ENCODE data around the gene KIAA0232. TPM values are rescaled to one million over a fixed set of nuclear protein-coding genes. Genes with fewer than 3 reads are reported as not detected.

KIAA0232 gene, protein sequence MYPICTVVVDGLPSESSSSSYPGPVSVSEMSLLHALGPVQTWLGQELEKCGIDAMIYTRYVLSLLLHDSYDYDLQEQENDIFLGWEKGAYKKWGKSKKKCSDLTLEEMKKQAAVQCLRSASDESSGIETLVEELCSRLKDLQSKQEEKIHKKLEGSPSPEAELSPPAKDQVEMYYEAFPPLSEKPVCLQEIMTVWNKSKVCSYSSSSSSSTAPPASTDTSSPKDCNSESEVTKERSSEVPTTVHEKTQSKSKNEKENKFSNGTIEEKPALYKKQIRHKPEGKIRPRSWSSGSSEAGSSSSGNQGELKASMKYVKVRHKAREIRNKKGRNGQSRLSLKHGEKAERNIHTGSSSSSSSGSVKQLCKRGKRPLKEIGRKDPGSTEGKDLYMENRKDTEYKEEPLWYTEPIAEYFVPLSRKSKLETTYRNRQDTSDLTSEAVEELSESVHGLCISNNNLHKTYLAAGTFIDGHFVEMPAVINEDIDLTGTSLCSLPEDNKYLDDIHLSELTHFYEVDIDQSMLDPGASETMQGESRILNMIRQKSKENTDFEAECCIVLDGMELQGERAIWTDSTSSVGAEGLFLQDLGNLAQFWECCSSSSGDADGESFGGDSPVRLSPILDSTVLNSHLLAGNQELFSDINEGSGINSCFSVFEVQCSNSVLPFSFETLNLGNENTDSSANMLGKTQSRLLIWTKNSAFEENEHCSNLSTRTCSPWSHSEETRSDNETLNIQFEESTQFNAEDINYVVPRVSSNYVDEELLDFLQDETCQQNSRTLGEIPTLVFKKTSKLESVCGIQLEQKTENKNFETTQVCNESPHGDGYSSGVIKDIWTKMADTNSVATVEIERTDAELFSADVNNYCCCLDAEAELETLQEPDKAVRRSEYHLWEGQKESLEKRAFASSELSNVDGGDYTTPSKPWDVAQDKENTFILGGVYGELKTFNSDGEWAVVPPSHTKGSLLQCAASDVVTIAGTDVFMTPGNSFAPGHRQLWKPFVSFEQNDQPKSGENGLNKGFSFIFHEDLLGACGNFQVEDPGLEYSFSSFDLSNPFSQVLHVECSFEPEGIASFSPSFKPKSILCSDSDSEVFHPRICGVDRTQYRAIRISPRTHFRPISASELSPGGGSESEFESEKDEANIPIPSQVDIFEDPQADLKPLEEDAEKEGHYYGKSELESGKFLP (N-terminal part only)
- 35.0 TPM for total RNA-seq

DNA sequence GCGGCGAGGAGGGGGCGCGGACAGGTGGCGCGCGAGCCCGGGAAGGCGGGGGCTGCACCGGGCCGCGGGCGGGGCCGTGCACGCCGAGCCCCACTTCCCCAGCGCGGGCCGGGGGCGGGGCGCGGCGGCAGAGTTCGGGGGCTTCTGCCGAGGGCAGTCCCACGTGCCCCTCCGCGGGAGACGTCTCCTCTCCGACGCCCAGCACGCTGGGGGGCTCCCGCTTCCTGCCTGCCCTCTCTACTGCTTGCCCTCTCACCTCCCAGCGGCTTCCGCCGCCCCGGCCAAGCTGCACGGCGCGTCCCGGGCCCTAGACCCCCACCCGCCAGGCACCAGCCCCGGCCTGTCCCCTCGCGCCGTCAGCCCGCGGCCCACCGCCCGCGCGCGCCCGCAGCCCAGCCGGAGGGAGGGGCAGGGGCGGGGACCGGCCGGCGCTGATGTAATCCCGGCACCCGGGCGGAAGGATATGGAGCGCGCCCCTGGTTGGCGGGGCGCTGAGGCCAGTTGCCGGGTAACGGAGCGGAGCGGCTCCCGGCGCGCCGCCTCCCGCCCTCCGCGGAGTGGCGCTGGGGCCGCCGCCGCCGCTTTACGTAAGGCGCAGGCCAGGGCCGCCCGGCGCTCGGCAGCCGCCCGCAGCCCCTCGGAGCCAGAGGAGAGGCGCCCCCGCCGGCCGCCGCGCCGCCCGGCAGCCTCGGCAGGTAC is at the start of gene KIAA0232:
Gene KIAA0232 (plus strand): TSS at position 581 of the 699 bp plus-strand sequence. CDS start 41,727 bp downstream, outside the sequence.
- DNase-seq (ENCODE audit: low spot score) = peak; percentile 93

DNA sequence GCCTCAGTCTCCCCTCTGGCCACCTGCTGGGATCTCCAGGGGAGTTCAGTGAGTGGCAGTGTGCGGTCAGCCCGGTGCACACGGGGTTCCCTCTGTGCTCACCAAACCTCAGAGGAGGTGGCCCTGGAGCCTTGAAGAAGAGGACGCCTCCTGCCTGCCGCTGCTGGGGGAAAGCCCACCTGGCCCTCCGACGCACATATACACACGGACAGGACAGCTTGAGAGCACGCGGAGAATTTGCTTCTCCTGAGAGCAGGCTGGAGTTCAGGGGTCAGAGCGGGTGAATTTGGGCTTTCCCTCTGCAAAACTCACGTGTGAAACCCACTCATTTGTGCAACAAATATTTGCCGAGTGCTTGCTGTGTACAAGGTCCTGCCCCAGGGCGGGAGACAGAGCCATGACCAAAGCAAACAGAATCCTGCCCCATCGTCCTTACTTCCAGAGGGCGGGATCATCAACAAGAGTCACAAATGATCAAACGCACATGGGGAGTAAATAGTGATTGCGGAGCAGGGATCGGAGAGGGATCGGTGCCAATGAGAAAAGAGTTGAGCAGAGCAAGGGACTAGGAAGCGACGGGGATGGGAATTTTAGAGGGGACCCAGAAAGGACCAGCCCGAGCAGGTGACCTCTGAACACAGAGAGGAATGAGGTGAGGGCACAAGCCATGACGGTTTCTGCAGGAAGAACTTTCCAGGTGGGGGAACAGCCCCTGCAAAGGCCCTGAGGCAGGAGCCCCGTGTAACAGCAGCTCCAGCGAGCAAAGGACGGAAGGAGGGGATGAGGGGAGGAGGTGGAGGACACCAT is 49.0 kb upstream of the KIAA0232 start:
- no peak for DNase-seq (ENCODE audit: low spot score)

DNA sequence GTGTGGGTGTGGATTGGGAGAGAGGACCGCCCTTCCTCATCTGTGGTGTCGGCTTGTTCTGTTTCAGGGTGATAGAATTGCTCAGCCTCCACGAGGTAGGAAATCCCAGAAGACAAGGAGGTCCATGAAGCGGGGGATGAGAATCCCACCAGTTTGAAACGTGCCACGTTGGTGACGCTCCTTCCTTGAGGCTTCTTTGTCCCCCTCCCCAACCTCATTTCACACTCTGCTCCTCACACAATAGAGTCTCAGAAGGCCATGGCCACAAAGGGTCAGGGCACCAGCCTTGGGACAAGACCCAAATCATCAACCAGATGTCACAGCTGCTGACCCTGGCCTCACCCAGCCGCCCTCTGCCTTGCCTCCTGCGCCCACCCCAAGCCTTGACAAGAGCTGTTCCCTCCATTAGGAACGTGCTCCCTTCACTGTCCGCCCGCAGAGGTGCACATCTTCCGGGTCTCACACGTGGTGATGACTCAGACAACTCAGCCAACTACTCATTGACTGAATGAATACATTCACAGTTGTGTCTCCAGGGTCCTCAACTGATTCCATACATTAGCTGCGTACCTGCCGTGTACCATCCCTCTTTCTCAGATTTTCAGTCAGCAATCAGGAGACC is 48.3 kb upstream of the KIAA0232 start:
- DNase-seq (ENCODE audit: low spot score) = no peak

DNA sequence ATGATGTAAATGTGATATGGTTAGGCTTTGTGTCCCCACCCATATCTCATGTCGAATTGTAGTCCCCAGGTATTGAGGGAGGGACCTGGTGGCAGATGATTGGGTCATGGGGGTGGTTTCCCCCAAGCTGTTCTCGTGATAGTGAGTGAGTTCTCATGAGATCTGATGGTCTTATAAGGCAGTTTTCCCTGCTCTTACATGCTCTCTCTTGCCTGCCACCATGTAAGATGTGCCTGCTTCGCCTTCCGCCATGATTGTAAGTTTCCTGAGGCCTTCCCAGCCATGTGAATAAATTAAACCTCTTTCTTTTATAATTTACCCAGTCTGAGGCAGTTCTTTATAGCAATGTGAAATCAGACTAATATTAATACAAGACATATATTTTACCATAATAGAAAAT is 42.6 kb upstream of the KIAA0232 start:
- no peak for DNase-seq (ENCODE audit: low spot score)

DNA sequence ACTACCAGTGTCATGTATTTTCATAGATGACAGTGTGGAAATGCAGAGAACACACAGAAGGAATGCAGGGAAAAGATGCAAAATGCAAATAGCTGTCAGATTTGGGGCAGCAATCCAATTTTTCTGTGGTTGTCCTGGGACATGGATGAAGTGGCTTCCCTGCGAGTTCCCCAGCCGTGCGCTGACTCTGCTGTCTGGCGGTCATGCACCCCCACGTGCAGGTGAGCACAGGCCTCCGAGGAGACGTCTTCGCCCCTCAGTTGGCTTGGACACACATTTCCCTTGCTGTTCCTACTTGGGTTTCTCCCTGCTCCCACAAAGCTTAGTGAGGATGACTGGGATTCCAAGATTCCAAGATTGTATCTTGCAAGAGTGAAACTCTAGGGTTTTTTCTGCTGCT is 42.2 kb upstream of the KIAA0232 start:
- no peak for DNase-seq (ENCODE audit: low spot score)

DNA sequence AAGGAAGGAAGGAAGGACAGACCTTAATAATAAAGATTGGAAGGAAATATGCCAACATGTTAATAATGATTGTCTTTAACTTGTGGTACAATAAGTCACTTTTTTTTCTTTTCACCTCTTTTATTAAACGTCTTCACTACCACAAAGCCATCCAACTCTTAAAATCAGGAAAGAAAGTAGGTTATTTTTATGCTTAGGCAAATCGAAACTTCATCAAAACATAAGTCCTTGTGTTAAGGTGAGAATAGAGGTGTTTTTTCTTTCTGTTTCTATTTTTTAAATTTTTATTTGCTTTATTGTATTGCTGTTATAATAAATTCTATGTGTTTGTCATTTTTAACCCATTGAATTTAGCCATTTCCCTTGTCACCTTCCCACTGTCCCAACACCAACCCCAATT is 40.0 kb upstream of the KIAA0232 start:
- DNase-seq (ENCODE audit: low spot score) = no peak

DNA sequence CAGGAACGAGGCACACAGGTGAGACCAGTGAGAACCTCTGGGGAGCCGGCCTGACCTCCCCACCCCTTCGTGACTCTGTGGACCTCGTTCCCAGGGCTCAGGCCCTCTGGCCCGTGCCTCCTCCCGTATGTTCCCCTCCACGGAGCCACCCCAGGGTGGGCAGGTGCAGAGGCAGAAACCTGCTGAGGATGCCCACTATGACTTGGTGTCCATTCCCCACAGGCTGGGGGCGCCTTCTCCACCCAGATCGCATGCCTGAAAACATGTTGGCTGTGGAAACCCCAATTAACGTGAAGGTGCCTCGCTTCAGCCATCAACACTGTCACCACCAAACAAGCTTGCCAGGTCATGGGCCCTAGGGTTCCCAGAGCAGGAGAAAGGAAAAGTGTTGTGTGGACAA is 39.5 kb upstream of the KIAA0232 start:
- no peak for DNase-seq (ENCODE audit: low spot score)

DNA sequence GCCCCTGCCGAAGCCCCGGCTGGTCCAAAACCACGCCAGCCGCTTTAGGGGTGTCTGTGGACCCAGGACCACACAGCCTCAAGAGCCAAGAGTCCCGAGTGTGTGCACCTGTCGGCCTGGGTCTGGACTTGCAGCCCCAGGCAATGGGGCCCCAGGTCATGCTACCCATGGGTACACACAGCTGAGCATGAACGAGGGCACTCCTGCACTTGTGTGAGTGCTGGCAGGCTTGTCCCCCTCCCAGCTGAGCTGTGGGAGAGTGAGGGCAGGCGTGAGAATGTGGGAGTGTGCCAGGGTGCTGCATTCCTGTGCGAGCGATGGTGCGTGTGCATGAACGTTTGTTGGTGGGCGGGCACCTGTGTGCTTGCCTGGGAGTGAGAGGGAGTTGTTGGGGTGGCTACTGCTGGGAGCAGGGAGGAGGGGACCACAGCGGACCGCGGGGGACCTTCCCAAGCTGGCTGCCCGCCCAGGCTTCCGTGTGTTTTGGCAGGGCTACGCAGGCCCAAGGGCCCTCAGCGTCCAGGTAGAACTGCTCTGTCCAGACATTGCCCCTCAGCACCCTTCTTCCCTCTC is 35.7 kb upstream of the KIAA0232 start:
- peak; percentile 71 for DNase-seq (ENCODE audit: low spot score)

DNA sequence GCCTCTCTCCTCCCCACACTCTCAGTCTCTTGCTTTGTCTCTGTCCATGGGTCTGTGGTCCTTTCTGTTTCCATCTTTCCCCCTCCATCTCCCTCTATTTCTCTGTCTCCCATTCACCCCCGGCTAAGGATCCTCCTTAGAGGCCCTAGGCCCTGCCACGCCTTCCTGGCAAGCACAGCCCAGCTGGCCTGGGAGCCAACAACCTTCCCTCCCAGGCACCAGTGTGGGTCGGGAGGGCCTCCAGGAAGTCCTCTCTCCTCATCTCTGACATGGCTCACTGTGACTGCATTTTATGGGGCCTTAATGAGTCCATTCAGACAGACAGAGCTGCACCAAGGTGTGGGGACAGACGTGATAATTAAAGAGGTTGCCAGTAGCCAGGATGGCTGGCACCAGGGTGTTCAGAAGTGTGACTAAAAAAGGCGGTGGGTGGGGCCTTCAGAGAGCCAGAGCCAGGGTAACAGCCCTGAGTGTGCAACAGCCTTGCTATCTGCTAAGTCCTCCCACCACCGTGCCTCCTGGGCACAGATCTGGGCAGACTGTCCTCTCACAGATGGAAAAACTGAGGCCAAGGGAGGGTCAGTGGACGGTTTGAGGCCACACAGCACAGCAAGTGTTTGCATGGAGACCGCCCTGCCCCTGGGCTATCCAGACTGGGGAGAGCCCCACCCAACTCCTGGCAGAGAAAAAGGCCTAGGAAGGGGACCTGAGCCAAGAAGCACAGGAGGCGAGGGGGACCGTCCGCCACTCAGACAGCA is 35.1 kb upstream of the KIAA0232 start:
- DNase-seq (ENCODE audit: low spot score) = peak; percentile 58

DNA sequence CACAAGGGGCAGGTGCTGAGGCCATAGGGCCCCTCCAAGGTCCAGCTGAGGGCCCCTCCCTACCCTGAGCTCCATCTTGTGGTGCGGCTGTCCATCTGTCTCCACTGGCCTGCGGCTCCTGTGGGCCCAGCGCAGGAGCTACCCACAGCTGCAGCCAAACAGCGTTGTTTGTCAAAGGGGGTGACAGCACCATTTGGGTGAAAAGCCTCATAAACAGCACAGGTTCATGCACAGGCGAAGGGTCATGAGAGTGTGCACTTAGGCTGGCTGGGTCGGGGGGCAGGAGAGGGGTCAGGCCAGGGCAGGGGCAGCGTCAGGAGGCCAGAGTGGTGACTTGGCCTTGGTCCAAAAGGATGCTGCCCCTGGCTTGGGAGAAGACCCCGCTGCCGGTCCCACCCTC is 34.2 kb upstream of the KIAA0232 start:
- DNase-seq (ENCODE audit: low spot score) = no peak

DNA sequence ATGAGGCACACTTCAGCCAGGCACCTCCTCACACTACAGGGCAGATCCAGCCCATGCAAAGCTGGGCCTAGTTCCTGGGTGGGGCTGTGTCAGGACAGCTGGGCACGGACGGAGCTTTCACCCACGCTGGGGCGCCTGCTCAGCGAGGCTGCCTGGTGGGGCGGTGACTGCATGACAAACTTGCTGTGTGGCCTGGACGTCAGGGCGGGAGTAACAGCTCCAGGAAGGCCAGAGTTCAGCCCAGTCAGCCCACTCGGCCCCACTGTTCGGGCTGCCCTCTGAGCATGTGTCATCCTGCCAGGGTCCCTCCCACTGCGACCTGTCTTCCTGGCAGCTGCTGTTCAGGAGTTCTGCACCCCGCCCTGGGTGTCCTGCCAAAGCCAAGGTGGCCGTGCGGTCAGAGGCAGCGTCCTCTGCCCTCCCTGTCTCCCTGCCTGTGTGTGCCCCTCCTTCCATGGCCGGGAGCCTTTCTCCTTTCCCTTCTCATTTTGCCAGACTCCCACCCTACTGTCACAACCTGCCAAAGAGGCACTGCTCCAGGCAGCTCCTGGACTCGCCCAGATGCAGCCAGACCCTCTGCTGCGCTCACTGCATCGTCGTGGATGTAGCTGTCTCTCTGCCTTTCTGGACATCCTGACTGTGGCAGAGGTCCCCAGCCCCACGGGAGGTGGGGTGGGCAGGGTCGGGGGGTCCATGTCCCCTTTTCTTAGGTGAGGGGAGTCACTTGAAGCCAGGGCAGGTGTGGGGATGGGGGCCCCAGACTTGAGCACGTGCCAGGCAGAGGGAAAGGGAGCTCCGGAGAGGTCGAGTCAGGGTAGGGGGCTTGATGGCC is 33.0 kb upstream of the KIAA0232 start:
- peak; percentile 82 for DNase-seq (ENCODE audit: low spot score)

DNA sequence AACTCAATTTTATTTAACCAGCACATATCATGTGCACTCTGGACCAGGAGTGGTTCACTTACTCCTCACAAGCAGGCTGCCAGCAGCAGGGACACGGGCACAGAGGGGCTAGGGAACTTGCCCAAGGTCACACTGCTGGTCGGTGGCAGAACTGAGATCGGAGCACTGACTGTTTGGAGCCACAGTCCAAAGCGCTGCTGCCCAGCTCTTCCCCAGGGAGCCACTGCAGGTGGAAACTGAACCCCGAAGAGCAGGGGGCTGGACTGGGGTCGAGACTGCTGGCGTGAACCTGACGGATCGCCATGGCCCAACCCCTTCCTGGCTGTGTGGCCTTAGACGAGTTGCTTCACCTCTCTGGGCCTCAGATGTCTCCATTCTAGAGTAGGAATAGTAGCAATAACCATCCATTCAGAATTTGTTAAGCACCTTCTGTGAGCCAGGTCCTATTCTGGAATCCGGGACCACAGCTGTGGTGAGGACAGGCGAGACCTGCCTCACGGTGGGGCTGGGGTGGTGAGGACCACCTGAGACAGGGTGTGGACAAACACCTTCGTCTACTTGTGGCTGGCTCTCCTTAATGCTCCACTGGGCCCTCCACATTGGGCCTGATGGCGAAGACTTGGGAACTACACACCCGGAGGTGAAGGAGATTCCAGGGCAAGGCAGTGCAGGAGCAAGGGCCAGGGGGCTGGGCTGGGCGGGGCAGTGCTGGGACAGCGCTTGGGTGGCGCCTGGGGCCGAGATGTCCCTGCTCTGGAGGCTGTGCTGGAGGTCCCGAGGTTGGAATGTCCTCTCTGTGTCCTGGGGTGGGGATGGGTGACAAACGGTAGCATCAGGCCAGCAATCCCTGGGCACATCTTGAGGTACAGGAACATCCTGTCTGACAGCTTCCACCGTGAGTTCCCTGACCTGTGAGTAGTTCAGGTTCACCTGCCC is 32.0 kb upstream of the KIAA0232 start:
- DNase-seq (ENCODE audit: low spot score) = peak; percentile 47

DNA sequence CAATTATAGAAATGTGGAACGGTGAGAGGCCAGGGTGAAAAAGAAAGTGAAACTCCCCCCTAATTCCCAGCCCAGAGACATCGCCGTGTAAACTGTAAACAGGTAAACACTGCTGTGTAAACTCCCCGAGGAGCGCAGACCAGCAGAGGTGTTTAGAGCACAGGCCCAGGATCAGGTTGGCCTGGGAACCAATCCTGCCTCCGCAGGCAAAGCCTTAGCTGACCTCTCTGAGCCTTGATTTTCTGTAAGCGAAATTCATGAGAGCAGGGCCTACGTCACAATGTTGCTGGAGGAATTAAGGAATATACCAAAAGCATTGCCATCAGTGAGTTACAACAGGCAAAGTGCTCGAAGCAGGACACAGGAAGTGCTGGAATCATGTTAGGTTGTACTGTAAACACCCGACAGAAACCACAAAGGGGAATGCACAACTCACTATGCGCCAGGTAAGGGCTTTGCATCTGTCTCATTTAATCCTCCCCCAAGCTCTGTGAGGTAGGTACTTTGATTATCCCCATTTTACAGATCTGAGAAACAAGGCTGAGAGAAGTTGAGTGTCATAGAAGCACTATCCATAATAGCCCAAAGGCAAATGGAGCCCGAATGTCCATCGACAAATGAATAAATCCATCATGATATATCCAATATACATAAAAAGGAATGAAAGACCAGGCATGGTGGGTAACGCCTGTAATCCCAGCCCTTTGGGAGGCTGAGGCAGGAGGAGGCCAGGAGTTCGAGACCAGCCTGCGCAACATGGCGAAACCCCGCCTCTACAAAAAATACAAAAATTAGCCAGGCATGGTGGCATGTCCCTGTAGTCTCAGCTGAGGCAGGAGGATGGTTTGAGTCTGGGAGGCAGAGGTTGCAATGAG is 30.7 kb upstream of the KIAA0232 start:
- DNase-seq (ENCODE audit: low spot score) = no peak

DNA sequence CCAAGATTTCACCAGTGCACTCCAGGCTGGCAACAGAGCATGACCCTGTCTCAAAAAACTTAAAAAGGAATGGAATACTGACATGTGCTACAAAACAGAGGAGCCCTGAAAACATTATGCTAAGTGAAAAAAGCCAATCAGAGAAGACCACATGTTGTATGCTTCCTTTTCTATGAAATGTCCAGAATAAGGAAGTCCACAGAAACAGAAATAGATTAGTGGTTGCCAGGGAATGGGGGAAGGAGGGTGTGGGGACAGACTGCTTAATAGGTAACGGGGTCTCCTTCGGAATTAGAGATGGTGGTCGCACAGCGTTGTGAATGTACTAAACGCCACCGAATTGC is 30.1 kb upstream of the KIAA0232 start:
- DNase-seq (ENCODE audit: low spot score) = no peak

DNA sequence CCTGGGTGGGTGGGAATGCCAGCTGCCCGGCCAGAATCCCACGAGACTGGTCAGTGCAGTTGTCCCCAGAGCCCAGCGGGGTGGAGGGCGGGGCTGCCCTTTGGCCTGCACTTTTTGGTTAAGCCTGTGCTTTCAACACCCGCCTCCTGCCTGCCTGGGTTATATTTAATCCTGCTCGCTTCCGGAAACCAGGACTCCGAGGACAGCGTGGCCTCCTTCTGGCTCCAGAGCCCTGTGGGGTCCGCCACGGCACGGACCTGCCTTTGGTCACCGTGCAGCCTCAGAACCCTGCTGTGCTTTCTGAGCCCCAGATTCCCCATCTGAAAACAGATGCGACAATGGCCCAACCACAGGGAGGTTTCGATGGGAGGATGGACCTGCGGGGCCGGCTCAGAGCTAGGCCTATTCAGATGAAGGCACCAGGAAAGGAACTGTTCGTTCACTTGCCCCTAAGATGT is 29.4 kb upstream of the KIAA0232 start:
- DNase-seq (ENCODE audit: low spot score) = no peak

DNA sequence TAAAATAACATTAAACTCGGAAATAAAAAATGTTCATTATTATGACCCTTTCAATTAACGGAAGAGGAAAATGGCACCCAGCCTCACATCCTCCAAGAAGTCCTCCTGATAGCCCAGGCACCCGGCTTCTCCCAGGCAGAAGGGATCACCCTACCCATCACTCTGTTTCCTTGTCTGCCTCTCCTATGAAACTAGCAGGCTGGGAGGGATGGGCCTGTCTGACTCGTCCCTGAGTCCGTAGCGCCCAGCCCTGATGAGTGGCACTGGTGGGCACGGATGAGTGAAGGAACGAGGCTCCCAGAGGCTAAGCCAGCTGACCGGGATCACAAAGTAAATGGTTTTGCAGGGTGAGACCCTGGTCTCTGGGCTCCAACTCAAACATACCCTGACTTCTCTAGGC is 28.6 kb upstream of the KIAA0232 start:
- DNase-seq (ENCODE audit: low spot score) = no peak
